IMR-90 (cell line): Measurements from ENCODE around the gene TEAD4. TPM values are rescaled to one million over a fixed set of nuclear protein-coding genes. Genes with fewer than 3 reads are reported as not detected.

ENCODE experiments used
- ATAC-seq: fragments of 200-7000 bp; cut with Tn5 transposase; 2 replicates; pipeline ENCODE4 v1.9.1; 2020; ENCODE audit warnings: low read depth, mild to moderate bottlenecking, moderate library complexity
- BruUV-seq: library from RNA; stranded (reverse); fragments of 400-500 nt; replicated peaks from 2 replicates; lab custom pipeline; 2021; lab: Mats Ljungman, UMichigan
- CTCF ChIA-PET: fragments of 300-600 bp; formaldehyde crosslinking; extraction: SDS; loops from one replicate; lab custom pipeline; 2021; ENCODE audit warnings: antibody characterized with exemption; lab: Yijun Ruan, JAX
- POLR2A ChIA-PET: fragments of 300-600 bp; sonication (Branson Sonifier 250); formaldehyde crosslinking; loops from one replicate; lab custom pipeline; 2022; ENCODE audit warnings: antibody characterized with exemption; ENCODE audit not compliant: unreplicated experiment; lab: Charles Lee
- DNase-seq: peaks from one replicate; pipeline ENCODE4 v3.0.0; 2013
- H2AFZ ChIP-seq: replicated peaks from 2 replicates; pipeline ENCODE3; 2013; ENCODE audit warnings: low read length, mild to moderate bottlenecking; ENCODE audit not compliant: poor library complexity
- H2AK5ac ChIP-seq: 2 replicates; pipeline ENCODE4 v1.6.1; 2013; ENCODE audit warnings: low read depth, low read length, inconsistent platforms
- H2AK9ac ChIP-seq: replicated peaks from 2 replicates; pipeline ENCODE3; 2013; ENCODE audit warnings: mild to moderate bottlenecking, low read depth, low read length, moderate library complexity; ENCODE audit not compliant: poor library complexity
- H2BK120ac ChIP-seq: 2 replicates; pipeline ENCODE4 v1.6.1; 2013; ENCODE audit warnings: low read depth, low read length, inconsistent platforms
- H2BK15ac ChIP-seq: 3 replicates; pipeline ENCODE4 v1.6.1; 2013; ENCODE audit warnings: low read depth, low read length, inconsistent platforms
- H2BK20ac ChIP-seq: 2 replicates; pipeline ENCODE4 v1.6.1; 2013; ENCODE audit warnings: low read depth, mild to moderate bottlenecking, inconsistent platforms, low read length, moderate library complexity
- H2BK5ac ChIP-seq: 2 replicates; pipeline ENCODE4 v1.6.1; 2013; ENCODE audit warnings: mild to moderate bottlenecking, low read depth, low read length, inconsistent platforms; ENCODE audit not compliant: poor library complexity, severe bottlenecking
- H3K14ac ChIP-seq: replicated peaks from 2 replicates; pipeline ENCODE4 v1.6.1; 2013; ENCODE audit warnings: low read depth, low read length, inconsistent platforms
- H3K18ac ChIP-seq: 2 replicates; pipeline ENCODE4 v1.6.1; 2013; ENCODE audit warnings: low read depth, low read length, control low read depth
- H3K23ac ChIP-seq: 2 replicates; pipeline ENCODE4 v1.6.1; 2013; ENCODE audit warnings: low read depth, low read length, inconsistent platforms
- H3K27ac ChIP-seq: 2 replicates; pipeline ENCODE4 v1.5.1; 2013; ENCODE audit warnings: mild to moderate bottlenecking, control low read depth, low read length; ENCODE audit not compliant: insufficient read depth
- H3K27me3 ChIP-seq: 2 replicates; pipeline ENCODE4 v1.6.1; 2013; ENCODE audit warnings: low read length; ENCODE audit not compliant: control insufficient read depth, insufficient read depth
- H3K36me3 ChIP-seq: 2 replicates; pipeline ENCODE4 v1.6.1; 2013; ENCODE audit warnings: low read length, mixed read lengths; ENCODE audit not compliant: control insufficient read depth, insufficient read depth
- H3K4ac ChIP-seq: 2 replicates; pipeline ENCODE4 v1.6.1; 2013; ENCODE audit warnings: low read depth, low read length, inconsistent platforms
- H3K4me1 ChIP-seq: 2 replicates; pipeline ENCODE4 v1.6.1; 2013; ENCODE audit warnings: low read length, mixed read lengths; ENCODE audit not compliant: control insufficient read depth, insufficient read depth
- H3K4me2 ChIP-seq: 2 replicates; pipeline ENCODE4 v1.6.1; 2013; ENCODE audit warnings: low read depth, mild to moderate bottlenecking, control low read depth, low read length, moderate library complexity
- H3K4me3 ChIP-seq: 2 replicates; pipeline ENCODE4 v1.5.1; 2013; ENCODE audit warnings: low read depth, mild to moderate bottlenecking, control low read depth, low read length, moderate library complexity; ENCODE audit not compliant: insufficient read depth
- H3K56ac ChIP-seq: 2 replicates; pipeline ENCODE4 v1.6.1; 2013; ENCODE audit warnings: low read length, inconsistent platforms; ENCODE audit not compliant: insufficient read depth; ENCODE audit errors: extremely low read depth
- H3K79me1 ChIP-seq, 2 experiments: 2 replicates each; pipeline ENCODE4 v1.6.1; 2013; ENCODE audit warnings: low read length in 2 of 2, inconsistent platforms in 1 of 2, low read depth in 1 of 2
- H3K9ac ChIP-seq: 2 replicates; pipeline ENCODE4 v1.6.1; 2013; ENCODE audit warnings: low read depth, low read length, control low read depth
- H3K9me1 ChIP-seq: 2 replicates; pipeline ENCODE4 v1.6.1; 2013; ENCODE audit warnings: low read length, inconsistent platforms; ENCODE audit not compliant: insufficient read depth
- H3K9me3 ChIP-seq: 2 replicates; pipeline ENCODE4 v1.6.1; 2013; ENCODE audit warnings: low read length; ENCODE audit not compliant: control insufficient read depth, insufficient read depth
- H4K20me1 ChIP-seq: 2 replicates; pipeline ENCODE4 v1.6.1; 2013; ENCODE audit warnings: low read length, inconsistent platforms; ENCODE audit not compliant: insufficient read depth
- H4K5ac ChIP-seq: 2 replicates; pipeline ENCODE4 v1.6.1; 2013; ENCODE audit warnings: mild to moderate bottlenecking, low read depth, low read length, control low read depth
- H4K8ac ChIP-seq, 2 experiments: 2 replicates each; pipeline ENCODE4 v1.6.1; 2013; ENCODE audit warnings: low read depth in 2 of 2, low read length in 2 of 2, control low read depth in 1 of 2, inconsistent platforms in 1 of 2
- H4K91ac ChIP-seq: 2 replicates; pipeline ENCODE4 v1.6.1; 2013; ENCODE audit warnings: low read depth, low read length, inconsistent platforms; ENCODE audit not compliant: insufficient read depth
- BHLHE40 ChIP-seq: fragments of 150-350 bp; IDR thresholded peaks from 2 replicates; pipeline ENCODE4 v1.6.1; 2016; ENCODE audit warnings: mild to moderate bottlenecking, low read depth, low read length
- NFE2L2 ChIP-seq: fragments of 150-350 bp; IDR thresholded peaks from 2 replicates; pipeline ENCODE4 v1.6.1; 2016; ENCODE audit warnings: low read depth, mild to moderate bottlenecking, low read length
- RFX5 ChIP-seq: IDR thresholded peaks from 2 replicates; pipeline ENCODE4 v1.8.0; 2012; ENCODE audit warnings: low read depth, mild to moderate bottlenecking, low read length, moderate library complexity
- SMC3 ChIP-seq: fragments of 150-350 bp; IDR thresholded peaks from 2 replicates; pipeline ENCODE4 v1.6.1; 2016; ENCODE audit warnings: low read depth, mild to moderate bottlenecking, antibody characterized with exemption, low read length, moderate library complexity
- WGBS, 2 experiments: methylation state at CpG; one replicate each; pipeline versions ENCODE4 v1.1.5 to v1.1.7; 2013; ENCODE audit warnings: missing lambda C conversion rate in 2 of 2; ENCODE audit not compliant: insufficient read length in 1 of 2; ENCODE audit errors: extremely low coverage in 2 of 2; 5-methylcytosine and 5-hydroxymethylcytosine counted together
- dilution Hi-C: fragments of 300-500 bp; cut with HindIII; formaldehyde crosslinking; loops from one replicate; pipeline ENCODE4 v1.14.3; 2018; ENCODE audit warnings: low sequenced_read_pairs; ENCODE audit not compliant: unreplicated experiment
- in situ Hi-C: fragments of 300-500 bp; cut with MboI; formaldehyde crosslinking; loops from 3 replicates; pipeline ENCODE4 v1.14.3; 2019; ENCODE audit warnings: low sequenced_read_pairs, inconsistent platforms, mixed read lengths
- intact Hi-C: fragments of 100-400 bp; cut with micrococcal nuclease; formaldehyde crosslinking; loops from 2 replicates; pipeline ENCODE4 v1.10.0; 2022
- polyA plus RNA-seq, 3 experiments: library from polyadenylated mRNA; depleted of rRNA; stranded (reverse); fragments of >200 nt; gene quantifications; 2 replicates each; pipeline ENCODE4 v1.2.3, GENCODE V29; 2012; ENCODE audit warnings: low replicate concordance in 1 of 3
- total RNA-seq: library from RNA; depleted of rRNA; stranded (reverse); fragments of >200 nt; gene quantifications from 2 replicates; pipeline ENCODE4 v1.2.3, GENCODE V29; 2012
- TF ChIP-seq, protein P1 (sequence below): fragments of 150-350 bp; IDR thresholded peaks from 2 replicates; pipeline ENCODE4 v1.6.1; 2016; ENCODE audit warnings: low read depth, mild to moderate bottlenecking, low read length, moderate library complexity, borderline replicate concordance

The TEAD4 gene
- total and polyA plus RNA-seq, 2 of the 4 experiments (the other 2 are of a cell fraction): 8.8 to 24.9 TPM

DNA sequence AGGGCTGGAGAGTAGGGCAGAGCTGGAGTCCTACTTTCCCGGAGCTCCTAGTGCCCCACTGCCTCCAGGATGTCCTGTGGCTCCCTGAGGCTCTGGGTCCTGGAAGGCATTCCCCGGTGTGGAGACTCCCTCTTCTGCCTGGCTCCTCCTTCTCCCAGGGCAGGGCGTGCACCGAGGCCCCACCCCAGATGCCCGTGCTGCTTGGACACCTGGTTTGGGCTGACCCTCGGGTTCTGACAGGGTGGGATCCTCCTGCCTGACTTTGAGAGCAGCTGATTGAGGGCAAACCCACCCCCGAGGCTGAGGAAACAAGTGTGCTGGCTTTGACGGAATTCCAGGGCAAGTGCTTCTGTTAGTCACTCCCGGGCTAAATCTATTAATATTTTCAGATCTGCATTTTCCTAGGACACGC lies 15.4 kb downstream of the TEAD4 start:
- no peak overlapping the region for H3K4me2 ChIP-seq
- H3K36me3 ChIP-seq: peaks cover 2% of the 10 kb centered on the region
- H2BK15ac ChIP-seq: no peak overlapping the region
- peaks cover 2% of the 10 kb centered on the region; the same call in 1 of the 2 replicates for H3K4me1 ChIP-seq
- H4K91ac ChIP-seq: no peak overlapping the region
- peaks cover 27 to 48% of the 10 kb centered on the region in 2 experiments for H3K79me1 ChIP-seq
- dilution Hi-C loops: no loop called here
- CTCF ChIA-PET: no interaction called here
- no peak overlapping the region for H3K4ac ChIP-seq
- no peaks in the 10 kb centered on the region for H3K9me3 ChIP-seq
- no peak overlapping the region for H3K4me3 ChIP-seq
- H3K27ac ChIP-seq: no peak overlapping the region
- peak overlapping the region; percentile 57 for H2AFZ ChIP-seq
- H3K9me1 ChIP-seq: peaks cover 20% of the 10 kb centered on the region
- WGBS, 2 experiments: no CpG with 5 or more reads among the region's 10 CpGs
- peak; percentile 48 for ATAC-seq
- no peak overlapping the region for H3K18ac ChIP-seq
- intact Hi-C loops: no loop called here
- peaks cover 10% of the 10 kb centered on the region for H4K20me1 ChIP-seq
- H3K27me3 ChIP-seq: no peaks in the 10 kb centered on the region
- in situ Hi-C loops: no loop called here
- peak overlapping the region; percentile 57 for H2AK9ac ChIP-seq
- no peak overlapping the region for H2BK120ac ChIP-seq
- H4K8ac ChIP-seq: no peak overlapping the region
- POLR2A ChIA-PET: no interaction called here
- peak; percentile 37 for DNase-seq
- H2BK20ac ChIP-seq: no peak overlapping the region
- no peak overlapping the region for H2AK5ac ChIP-seq
- no peak overlapping the region for H3K23ac ChIP-seq
- TF ChIP-seq, protein P1, sequence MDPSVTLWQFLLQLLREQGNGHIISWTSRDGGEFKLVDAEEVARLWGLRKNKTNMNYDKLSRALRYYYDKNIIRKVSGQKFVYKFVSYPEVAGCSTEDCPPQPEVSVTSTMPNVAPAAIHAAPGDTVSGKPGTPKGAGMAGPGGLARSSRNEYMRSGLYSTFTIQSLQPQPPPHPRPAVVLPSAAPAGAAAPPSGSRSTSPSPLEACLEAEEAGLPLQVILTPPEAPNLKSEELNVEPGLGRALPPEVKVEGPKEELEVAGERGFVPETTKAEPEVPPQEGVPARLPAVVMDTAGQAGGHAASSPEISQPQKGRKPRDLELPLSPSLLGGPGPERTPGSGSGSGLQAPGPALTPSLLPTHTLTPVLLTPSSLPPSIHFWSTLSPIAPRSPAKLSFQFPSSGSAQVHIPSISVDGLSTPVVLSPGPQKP: no peak
- TF ChIP-seq NFE2L2: no peak
- TF ChIP-seq SMC3: no peak
- TF ChIP-seq BHLHE40: no peak
- no peak for TF ChIP-seq RFX5
- H3K56ac ChIP-seq: no peak overlapping the region
- no peak overlapping the region for H3K9ac ChIP-seq
- H4K5ac ChIP-seq: no peak overlapping the region
- no peak overlapping the region for H3K14ac ChIP-seq
- no TSS peak for BruUV-seq
- H2BK5ac ChIP-seq: no peak overlapping the region
